SK-N-SH (cell line): ENCODE data around the gene IQSEC3. TPM values are rescaled to one million over a fixed set of nuclear protein-coding genes. Genes with fewer than 3 reads are reported as not detected.

Source experiments
- CTCF ChIA-PET: fragments of 300-600, 350-600 bp; formaldehyde crosslinking; extraction: SDS; loops from one replicate; lab custom pipeline; 2021; lab: Yijun Ruan, JAX
- POLR2A ChIA-PET: fragments of 350-600 bp; sonication (Branson Sonifier 250); formaldehyde crosslinking; extraction: SDS; loops from one replicate; lab custom pipeline; 2020; ENCODE audit warnings: antibody characterized with exemption, inconsistent platforms; lab: Yijun Ruan, JAX
- DNase-seq: peaks from one replicate; pipeline ENCODE4 v3.0.0; 2012
- H2AFZ ChIP-seq: fragments of 200-600 bp; sonication (generic); 2 replicates; pipeline ENCODE4 v1.8.1; 2016; ENCODE audit warnings: antibody characterized with exemption, mild to moderate bottlenecking, low read depth
- H3F3A ChIP-seq: fragments of 200-600 bp; sonication (generic); replicated peaks from 2 replicates; pipeline ENCODE3; 2016; ENCODE audit warnings: antibody characterized with exemption, mild to moderate bottlenecking; ENCODE audit not compliant: insufficient read depth
- H3K27ac ChIP-seq, 2 experiments: fragments of 200-500 bp in 1 of 2; fragments of 200-600 bp in 1 of 2; sonication (Bioruptor generic) in 1 of 2; sonication (generic), shearing (Covaris generic) in 1 of 2; 2 replicates each; pipeline versions ENCODE4 v1.5.1 to v1.6.1; 2014 to 2016; ENCODE audit warnings: low read depth in 2 of 2, inconsistent platforms in 1 of 2, low read length in 1 of 2, mild to moderate bottlenecking in 1 of 2, mixed read lengths in 1 of 2
- H3K27me3 ChIP-seq: fragments of 200-600 bp; sonication (generic), shearing (Covaris generic); 2 replicates; pipeline ENCODE4 v1.6.1; 2016; ENCODE audit warnings: mixed run types; ENCODE audit not compliant: insufficient read depth
- H3K36me3 ChIP-seq, 2 experiments: fragments of 200-500 bp in 1 of 2; fragments of 200-600 bp in 1 of 2; sonication (Bioruptor generic) in 1 of 2; sonication (generic) in 1 of 2; replicated peaks in 1 of 2; 2 replicates each; pipeline versions ENCODE3 to v1.5.1; 2014 to 2016; ENCODE audit warnings: low read length in 1 of 2, mild to moderate bottlenecking in 1 of 2; ENCODE audit not compliant: insufficient read depth in 2 of 2, control insufficient read depth in 1 of 2
- H3K4me1 ChIP-seq, 2 experiments: fragments of 200-500 bp in 1 of 2; fragments of 200-600 bp in 1 of 2; sonication (Bioruptor generic) in 1 of 2; sonication (generic), shearing (Covaris generic) in 1 of 2; 2 replicates each; pipeline versions ENCODE4 v1.5.1 to v1.6.1; 2014 to 2016; ENCODE audit warnings: low read depth in 1 of 2, low read length in 1 of 2, mixed run types in 1 of 2; ENCODE audit not compliant: insufficient read depth in 2 of 2, control insufficient read depth in 1 of 2
- H3K4me2 ChIP-seq: fragments of 200-600 bp; sonication (generic), shearing (Covaris generic); 2 replicates; pipeline ENCODE4 v1.6.1; 2017; ENCODE audit warnings: mixed run types
- H3K4me3 ChIP-seq, 2 experiments: fragments of 200-500 bp in 1 of 2; fragments of 200-600 bp in 1 of 2; sonication (Bioruptor generic) in 1 of 2; sonication (generic), shearing (Covaris generic) in 1 of 2; 2 replicates each; pipeline versions ENCODE4 v1.5.1 to v1.8.1; 2014 to 2016; ENCODE audit warnings: low read depth in 2 of 2, inconsistent platforms in 1 of 2, low read length in 1 of 2, mild to moderate bottlenecking in 1 of 2, mixed read lengths in 1 of 2, moderate library complexity in 1 of 2
- H3K79me2 ChIP-seq: fragments of 200-600 bp; sonication (generic); 2 replicates; pipeline ENCODE4 v1.8.1; 2017; ENCODE audit warnings: mild to moderate bottlenecking; ENCODE audit not compliant: insufficient read depth
- H3K9ac ChIP-seq: fragments of 200-600 bp; sonication (generic); 2 replicates; pipeline ENCODE4 v1.6.1; 2017; ENCODE audit warnings: mixed run types
- H3K9me2 ChIP-seq: fragments of 200-600 bp; sonication (generic); 2 replicates; pipeline ENCODE4 v1.6.1; 2017; ENCODE audit warnings: mixed run types
- H3K9me3 ChIP-seq: fragments of 200-600 bp; sonication (generic); 2 replicates; pipeline ENCODE4 v1.6.1; 2017; ENCODE audit warnings: mixed run types, mild to moderate bottlenecking, moderate library complexity
- H4K20me1 ChIP-seq: fragments of 200-600 bp; sonication (generic); 2 replicates; pipeline ENCODE4 v1.6.1; 2017; ENCODE audit warnings: mild to moderate bottlenecking, mixed run types; ENCODE audit not compliant: insufficient read depth
- CHD2 ChIP-seq: fragments of 150-350 bp; IDR thresholded peaks from 2 replicates; pipeline ENCODE4 v1.6.1; 2018; ENCODE audit warnings: low read length; ENCODE audit not compliant: partially characterized antibody
- CTCF ChIP-seq: fragments of 200-600 bp; sonication (generic); IDR thresholded peaks from 2 replicates; pipeline ENCODE4 v1.6.1; 2017; ENCODE audit warnings: antibody characterized with exemption, mild to moderate bottlenecking, moderate library complexity
- ELF1 ChIP-seq: IDR thresholded peaks from 2 replicates; pipeline ENCODE4 v1.4.0; 2012
- EZH2phosphoT487 ChIP-seq: fragments of 200-600 bp; sonication (generic); IDR thresholded peaks from 2 replicates; pipeline ENCODE4 v1.6.1; 2017; ENCODE audit warnings: low read depth, mixed run types, mild to moderate bottlenecking, antibody characterized with exemption, moderate library complexity, borderline replicate concordance
- FOXM1 ChIP-seq: IDR thresholded peaks from 2 replicates; pipeline ENCODE4 v1.4.0; 2012; ENCODE audit warnings: low read depth, mild to moderate bottlenecking
- MAX ChIP-seq: IDR thresholded peaks from 2 replicates; pipeline ENCODE4 v1.4.0; 2012; ENCODE audit warnings: low read depth
- MXI1 ChIP-seq: IDR thresholded peaks from 2 replicates; pipeline ENCODE4 v1.6.1; 2012; ENCODE audit warnings: mild to moderate bottlenecking, low read depth, low read length, improper control_type of control experiment
- NFIC ChIP-seq: IDR thresholded peaks from 2 replicates; pipeline ENCODE4 v1.4.0; 2012; ENCODE audit warnings: borderline replicate concordance
- NRF1 ChIP-seq: IDR thresholded peaks from 2 replicates; pipeline ENCODE4 v1.6.1; 2012; ENCODE audit warnings: low read depth, mild to moderate bottlenecking, low read length
- RCOR1 ChIP-seq: fragments of 150-350 bp; IDR thresholded peaks from 2 replicates; pipeline ENCODE4 v1.6.1; 2017; ENCODE audit warnings: antibody characterized with exemption, low read length
- RXRA ChIP-seq: IDR thresholded peaks from 2 replicates; pipeline ENCODE4 v1.4.0; 2012; ENCODE audit warnings: low read depth, mild to moderate bottlenecking, borderline replicate concordance
- YY1 ChIP-seq: IDR thresholded peaks from 2 replicates; pipeline ENCODE4 v1.4.0; 2012; ENCODE audit warnings: low read depth, mild to moderate bottlenecking
- WGBS: methylation state at CpG from one replicate; pipeline ENCODE4 v1.1.6; 2017; ENCODE audit warnings: low lambda C conversion rate; 5-methylcytosine and 5-hydroxymethylcytosine counted together
- polyA plus RNA-seq, 3 experiments: library from polyadenylated mRNA; depleted of rRNA; stranded (reverse); fragments of >200 nt; gene quantifications; 2 replicates each; pipeline ENCODE4 v1.2.3, GENCODE V29; 2012
- TF ChIP-seq, protein P1 (sequence below): IDR thresholded peaks from 2 replicates; pipeline ENCODE4 v1.4.0; 2012; ENCODE audit warnings: low read depth, borderline replicate concordance
- TF ChIP-seq, protein P2 (sequence below): IDR thresholded peaks from 2 replicates; pipeline ENCODE4; 2012

Gene IQSEC3
- polyA plus RNA-seq, 1 of the 3 experiments (the other 2 are of a cell fraction), result 0.02 TPM

- TF ChIP-seq, protein P1, sequence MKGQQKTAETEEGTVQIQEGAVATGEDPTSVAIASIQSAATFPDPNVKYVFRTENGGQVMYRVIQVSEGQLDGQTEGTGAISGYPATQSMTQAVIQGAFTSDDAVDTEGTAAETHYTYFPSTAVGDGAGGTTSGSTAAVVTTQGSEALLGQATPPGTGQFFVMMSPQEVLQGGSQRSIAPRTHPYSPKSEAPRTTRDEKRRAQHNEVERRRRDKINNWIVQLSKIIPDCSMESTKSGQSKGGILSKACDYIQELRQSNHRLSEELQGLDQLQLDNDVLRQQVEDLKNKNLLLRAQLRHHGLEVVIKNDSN, result no peak
Measured at GRCh38 chr12:205026-205425, 138.5 kb downstream of the IQSEC3 start (continued).

- 66% methylated on average over 20 of the region's 21 CpGs for WGBS
- POLR2A ChIA-PET, result no interaction called here
Measured at GRCh38 chr12:206746-207440, 140.3 kb downstream of the IQSEC3 start.

More at GRCh38 chr12:206746-207440, 140.3 kb downstream of the IQSEC3 start:
- TF ChIP-seq RCOR1 (no peak), NRF1 (no peak), NFIC (no peak), ELF1 (no peak), CTCF (no peak), CHD2 (no peak), MXI1 (no peak), YY1 (no peak), MAX (no peak), EZH2phosphoT487 (no peak), RXRA (no peak), FOXM1 (no peak)
- TF ChIP-seq, protein P1, result no peak
- TF ChIP-seq, protein P2, sequence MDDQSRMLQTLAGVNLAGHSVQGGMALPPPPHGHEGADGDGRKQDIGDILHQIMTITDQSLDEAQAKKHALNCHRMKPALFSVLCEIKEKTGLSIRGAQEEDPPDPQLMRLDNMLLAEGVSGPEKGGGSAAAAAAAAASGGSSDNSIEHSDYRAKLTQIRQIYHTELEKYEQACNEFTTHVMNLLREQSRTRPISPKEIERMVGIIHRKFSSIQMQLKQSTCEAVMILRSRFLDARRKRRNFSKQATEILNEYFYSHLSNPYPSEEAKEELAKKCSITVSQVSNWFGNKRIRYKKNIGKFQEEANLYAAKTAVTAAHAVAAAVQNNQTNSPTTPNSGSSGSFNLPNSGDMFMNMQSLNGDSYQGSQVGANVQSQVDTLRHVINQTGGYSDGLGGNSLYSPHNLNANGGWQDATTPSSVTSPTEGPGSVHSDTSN, result no peak
- TF ChIP-seq, all 33 proteins: peak for 0
- CTCF ChIA-PET, result no interaction called here
- H3K27me3 ChIP-seq, result peaks cover 28% of the 10 kb centered on the region; the same call in 1 of the 2 replicates
- no peaks in the 10 kb centered on the region for H3K79me2 ChIP-seq
- no peak overlapping the region for H3K4me3 ChIP-seq
- no peaks in the 10 kb centered on the region for H4K20me1 ChIP-seq
- H3K9ac ChIP-seq, result no peak overlapping the region
- H3K36me3 ChIP-seq, result no peaks in the 10 kb centered on the region
- H3K9me3 ChIP-seq, result no peaks in the 10 kb centered on the region
- no peak overlapping the region for H2AFZ ChIP-seq
- H3K27ac ChIP-seq, result no peak overlapping the region
- H3K4me1 ChIP-seq, result peaks cover 0 to 6% of the 10 kb centered on the region in 2 experiments; a peak in 1 of 4 replicates
- no peaks in the 10 kb centered on the region for H3F3A ChIP-seq
- no peak for DNase-seq
- no peaks in the 10 kb centered on the region for H3K9me2 ChIP-seq
- H3K4me2 ChIP-seq, result no peak overlapping the region
